Activated CD8-positive, alpha-beta memory T cell treated with anti-CD3 and anti-CD28 coated beads, Interleukin-2, amount 50 U/mL, for 1 hour (primary cell): ENCODE measurements around the gene ILK.

Experiments
- DNase-seq: peaks from one replicate; pipeline ENCODE4 v3.0.0-alpha.2; 2020; ENCODE audit errors: extremely low read depth

ILK gene

DNA sequence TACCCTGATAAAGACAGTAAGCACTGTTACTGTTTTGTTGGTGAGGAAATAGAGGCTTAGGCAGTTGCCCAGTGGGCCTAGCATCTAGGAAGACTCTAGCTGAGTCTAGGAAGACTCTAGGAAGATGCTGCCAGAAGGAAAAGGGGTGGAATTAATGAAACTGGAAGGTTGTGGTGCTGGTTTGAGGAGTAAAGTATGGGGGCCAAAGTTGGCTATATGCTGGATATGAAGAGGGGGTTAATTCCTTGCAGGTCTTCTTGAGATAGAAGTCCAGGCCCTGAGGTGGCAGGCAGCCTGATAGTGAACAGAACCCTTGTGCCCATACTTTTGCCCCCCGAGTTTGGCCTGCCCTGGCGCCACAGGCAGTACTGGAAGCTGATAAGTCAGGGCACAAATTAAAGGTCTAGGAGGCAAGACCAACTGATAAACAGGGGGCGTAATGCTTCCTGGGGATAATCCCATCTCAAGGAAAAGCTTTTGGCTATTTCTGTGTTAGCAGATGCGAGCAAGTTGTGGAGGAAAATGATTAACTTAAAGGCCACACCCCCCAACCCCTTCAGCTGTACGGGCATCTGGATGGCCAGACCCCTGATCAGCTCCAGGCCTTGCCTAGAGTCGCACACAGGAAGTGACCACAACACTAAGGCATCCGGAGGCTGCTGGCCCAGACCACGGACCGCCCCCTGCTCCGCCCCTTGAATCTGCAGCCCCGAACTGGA is 3.1 kb downstream of the ILK start:
- DNase-seq: no peak

DNA sequence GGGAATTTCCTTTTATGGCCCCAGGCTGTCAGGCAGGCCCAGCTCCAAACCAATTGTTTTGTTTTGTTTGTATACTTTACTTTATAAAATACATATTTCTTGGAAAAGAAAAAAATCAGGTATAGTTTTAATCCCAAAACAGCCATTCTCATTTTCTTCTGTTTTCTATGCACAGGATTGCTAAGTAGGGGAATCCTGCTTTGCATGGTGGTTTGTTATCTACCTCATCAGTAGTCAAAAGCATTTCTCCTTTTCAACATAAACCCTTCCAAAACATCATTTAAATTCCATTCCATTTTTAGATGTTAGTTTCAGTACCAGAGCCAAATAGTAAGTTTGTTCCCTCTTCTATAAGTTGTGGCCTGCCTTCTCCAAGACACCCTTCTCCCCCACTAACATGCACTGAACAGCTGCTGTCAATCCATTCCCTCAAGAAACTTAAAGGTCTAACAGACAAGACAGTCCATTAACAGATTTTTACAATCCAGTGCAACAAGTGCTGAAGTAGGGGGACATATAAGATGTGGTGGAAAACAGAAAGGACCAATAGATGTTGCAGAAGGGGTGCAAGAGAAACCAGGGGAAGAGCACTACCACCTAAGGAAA is 3.7 kb downstream of the ILK start:
- no peak for DNase-seq

DNA sequence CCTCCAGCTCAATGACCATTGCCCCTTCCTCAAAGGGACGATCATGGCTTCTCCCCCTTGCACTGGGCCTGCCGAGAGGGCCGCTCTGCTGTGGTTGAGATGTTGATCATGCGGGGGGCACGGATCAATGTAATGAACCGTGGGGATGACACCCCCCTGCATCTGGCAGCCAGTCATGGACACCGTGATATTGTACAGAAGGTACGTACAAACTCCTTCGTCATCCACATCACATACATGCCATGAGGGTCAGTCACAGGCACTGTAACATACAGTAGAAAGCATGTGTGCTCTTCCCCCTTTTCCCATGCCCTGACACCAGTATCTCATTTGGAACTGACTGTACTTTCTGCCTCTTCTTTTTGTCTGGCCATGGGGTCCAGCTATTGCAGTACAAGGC is 4.4 kb downstream of the ILK start:
- no peak for DNase-seq

DNA sequence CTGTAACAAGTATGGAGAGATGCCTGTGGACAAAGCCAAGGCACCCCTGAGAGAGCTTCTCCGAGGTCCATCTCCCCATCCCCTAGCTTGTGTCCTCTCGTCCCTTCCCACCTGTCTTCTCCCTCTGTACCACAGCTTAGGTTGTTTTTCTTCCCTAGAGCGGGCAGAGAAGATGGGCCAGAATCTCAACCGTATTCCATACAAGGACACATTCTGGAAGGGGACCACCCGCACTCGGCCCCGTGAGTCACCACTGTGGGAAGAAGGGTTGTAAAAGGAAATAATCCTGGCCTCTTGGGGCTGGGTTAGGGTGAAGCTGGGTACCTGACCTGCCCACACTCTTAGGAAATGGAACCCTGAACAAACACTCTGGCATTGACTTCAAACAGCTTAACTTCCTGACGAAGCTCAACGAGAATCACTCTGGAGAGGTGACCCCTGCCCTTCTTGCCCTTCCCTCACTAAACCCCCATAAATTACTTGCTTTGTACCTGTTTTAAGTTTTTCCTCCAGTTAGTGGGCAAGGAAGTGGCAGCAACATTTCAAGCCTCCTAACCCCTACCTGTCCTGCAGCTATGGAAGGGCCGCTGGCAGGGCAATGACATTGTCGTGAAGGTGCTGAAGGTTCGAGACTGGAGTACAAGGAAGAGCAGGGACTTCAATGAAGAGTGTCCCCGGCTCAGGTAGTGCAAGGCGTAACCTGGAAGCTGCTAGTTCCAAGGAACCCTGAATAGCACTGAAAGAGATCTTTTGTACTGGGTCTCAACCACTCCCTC is 5.3 kb downstream of the ILK start:
- no peak for DNase-seq

DNA sequence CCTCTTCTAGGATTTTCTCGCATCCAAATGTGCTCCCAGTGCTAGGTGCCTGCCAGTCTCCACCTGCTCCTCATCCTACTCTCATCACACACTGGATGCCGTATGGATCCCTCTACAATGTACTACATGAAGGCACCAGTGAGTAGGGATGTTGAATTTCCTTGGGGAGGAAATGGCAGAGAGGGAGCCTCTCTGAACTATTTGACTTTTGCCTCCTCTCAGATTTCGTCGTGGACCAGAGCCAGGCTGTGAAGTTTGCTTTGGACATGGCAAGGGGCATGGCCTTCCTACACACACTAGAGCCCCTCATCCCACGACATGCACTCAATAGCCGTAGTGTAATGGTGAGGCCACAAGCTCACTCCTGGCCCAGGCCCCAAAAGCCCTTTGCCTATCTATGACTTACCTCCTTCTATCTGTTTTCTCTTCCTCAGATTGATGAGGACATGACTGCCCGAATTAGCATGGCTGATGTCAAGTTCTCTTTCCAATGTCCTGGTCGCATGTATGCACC is 6.0 kb downstream of the ILK start:
- no peak for DNase-seq

DNA sequence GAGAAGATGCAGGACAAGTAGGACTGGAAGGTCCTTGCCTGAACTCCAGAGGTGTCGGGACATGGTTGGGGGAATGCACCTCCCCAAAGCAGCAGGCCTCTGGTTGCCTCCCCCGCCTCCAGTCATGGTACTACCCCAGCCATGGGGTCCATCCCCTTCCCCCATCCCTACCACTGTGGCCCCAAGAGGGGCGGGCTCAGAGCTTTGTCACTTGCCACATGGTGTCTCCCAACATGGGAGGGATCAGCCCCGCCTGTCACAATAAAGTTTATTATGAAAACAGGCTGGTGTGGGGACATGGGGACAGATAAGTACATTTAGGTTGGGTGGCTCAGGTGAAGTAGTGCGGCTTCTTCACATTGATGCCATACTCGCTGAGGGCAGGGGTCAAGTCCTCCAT is 7.0 kb downstream of the ILK start:
- no peak for DNase-seq

DNA sequence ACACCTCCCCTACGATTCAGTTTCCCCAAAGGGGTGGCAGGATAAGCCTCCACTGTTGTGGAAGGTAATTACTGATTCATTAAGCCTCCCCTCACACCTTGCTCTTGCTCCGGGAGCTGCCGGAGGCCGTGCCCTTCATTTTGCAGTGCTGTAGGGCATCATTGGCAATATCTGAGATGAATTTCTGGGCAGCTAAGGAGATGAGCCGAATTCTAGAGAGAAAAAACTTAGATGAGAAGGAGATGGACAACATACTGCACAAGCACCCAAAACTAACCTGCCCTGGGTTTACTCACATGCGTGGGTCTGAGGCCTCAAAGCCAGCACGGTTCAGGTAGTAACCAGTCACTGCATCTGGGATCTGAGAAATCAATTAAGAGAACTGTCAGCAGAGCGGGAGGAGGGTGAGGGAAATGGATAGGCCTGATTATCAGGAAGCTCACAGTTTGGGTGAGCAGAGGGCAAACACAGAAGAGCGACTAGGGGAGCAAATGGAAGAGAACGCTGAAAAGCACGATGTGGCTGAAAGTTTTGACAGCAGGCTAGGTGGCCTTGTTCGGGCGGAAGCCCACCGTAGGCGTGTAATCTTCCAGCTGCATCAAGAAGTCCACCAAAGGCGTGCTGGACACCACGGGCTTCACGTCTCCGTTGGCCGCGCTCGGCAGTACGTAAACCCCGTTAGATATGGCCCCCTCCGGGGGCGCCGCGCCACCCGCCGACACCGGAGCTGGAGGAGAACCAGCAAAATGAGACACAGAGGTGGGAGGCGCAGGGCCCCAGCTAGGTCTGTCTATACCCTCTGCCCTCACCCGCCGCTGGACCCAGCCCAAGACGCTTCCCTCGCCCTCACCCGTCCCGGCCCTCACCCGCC is 7.8 kb downstream of the ILK start:
- no peak for DNase-seq

DNA sequence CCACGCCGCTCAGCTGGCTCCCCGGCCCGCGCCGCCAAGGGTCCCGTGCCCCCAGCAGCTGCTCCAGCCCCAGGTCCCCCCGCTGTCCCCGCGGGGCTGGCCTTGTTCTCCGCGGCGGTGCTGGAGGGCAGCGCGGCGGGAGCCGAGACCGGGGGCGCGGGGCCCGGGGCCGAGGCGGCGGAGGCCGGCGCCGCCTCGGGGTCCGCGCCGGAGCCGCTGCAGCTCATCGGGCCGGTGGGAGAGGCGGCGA is 8.3 kb downstream of the ILK start:
- DNase-seq: no peak

DNA sequence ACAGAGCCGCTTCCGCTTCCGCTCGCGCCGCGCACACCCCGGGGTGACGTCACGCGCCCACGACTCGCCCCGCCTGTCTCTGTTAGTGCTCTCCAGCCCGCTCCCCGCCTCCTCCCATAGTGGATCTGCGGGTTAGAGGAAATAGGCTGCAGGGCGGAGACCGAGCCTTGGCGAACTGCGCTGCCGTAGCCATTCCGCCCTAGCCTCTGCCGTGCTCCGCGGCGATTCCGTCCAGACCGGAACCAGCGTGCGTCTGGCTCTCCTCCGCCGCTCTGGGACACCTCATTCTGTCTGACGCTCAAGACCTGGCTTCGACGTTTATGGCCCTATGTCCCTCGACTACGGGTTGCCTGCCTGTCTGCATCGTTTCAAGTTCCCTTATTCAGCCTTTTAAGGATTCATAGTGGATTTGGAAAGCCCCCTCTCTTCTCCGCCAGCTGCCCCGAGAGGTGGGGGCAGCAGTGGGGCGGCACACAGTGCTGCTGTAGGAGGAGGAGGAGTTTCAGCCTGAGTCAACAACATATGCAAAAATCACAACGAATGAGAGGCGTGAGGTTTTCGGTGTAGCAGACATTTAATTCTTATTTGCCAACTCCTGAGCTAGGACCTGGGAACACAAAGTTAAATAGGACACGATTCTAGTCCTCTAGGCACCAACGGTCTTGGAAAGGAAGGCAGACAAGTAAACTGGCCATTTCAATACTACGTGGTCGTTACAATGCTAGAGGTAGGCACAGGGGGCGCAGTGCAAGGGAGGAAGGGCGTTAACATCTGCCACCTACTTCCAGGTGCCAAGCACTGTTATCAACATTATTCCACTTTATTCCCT is 8.9 kb downstream of the ILK start, which contains the start of gene TAF10:
Gene TAF10, minus strand, starts transcription at position 4 of the 829 bp plus-strand sequence. CDS start 27 bp downstream, outside the sequence.
- peak; percentile 93 for DNase-seq

DNA sequence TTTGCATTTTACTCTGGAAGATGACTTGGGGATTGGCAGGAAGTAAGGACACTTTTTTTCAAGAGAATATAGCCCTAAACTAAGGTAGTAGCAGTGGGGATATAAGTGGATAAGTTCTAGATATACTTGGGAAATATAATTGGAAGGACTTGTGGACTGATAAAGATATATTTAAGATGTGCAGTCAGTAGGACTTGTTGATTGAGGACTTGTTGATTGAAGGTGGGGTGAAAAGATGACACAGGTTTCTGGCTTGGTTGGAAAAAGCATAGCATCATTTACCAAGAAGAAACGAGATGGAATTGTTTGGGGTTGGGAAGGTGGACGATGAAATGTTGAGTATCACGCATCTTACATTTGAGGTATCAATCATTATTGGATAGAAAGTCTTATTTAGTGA is 9.9 kb downstream of the ILK start:
- DNase-seq: no peak

DNA sequence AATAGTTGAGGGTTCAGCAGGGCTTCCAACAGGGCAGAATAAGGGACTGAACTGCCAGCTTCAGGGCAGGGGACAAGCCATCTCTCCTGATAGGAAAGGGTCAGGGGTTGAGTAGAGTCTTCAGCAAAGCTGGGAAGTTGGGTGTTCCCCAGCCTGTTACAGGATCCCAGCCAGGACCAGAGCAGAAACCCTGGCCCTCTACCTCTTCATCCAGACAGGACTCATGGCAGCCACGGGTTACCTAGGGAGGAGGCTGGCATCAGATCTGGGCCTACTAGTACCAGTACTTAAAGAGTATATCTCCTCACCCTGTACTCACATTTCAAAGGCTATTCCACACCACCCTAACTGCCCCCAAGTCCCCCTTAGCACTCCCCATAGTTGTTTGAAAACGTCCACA is 10.9 kb downstream of the ILK start:
- no peak for DNase-seq

DNA sequence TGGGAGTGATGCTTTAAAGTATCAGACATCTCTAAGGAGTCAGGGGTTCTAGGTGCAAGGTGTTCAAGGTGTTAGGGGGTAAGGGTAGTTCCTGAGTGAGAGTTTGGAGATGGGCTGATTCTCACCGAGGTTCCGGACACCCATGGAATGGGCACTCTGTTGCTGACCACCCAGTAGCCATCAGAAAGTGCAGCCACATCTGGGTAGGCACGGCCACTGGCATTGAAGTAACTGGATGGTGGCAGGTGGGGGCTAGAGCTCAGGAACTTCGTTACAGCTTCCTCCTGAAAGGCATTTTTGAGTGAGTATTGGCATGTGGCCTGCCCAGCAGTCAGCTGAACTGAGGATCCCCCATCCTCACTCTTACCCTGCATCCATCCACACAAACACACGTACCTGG is 11.5 kb downstream of the ILK start:
- DNase-seq: no peak

DNA sequence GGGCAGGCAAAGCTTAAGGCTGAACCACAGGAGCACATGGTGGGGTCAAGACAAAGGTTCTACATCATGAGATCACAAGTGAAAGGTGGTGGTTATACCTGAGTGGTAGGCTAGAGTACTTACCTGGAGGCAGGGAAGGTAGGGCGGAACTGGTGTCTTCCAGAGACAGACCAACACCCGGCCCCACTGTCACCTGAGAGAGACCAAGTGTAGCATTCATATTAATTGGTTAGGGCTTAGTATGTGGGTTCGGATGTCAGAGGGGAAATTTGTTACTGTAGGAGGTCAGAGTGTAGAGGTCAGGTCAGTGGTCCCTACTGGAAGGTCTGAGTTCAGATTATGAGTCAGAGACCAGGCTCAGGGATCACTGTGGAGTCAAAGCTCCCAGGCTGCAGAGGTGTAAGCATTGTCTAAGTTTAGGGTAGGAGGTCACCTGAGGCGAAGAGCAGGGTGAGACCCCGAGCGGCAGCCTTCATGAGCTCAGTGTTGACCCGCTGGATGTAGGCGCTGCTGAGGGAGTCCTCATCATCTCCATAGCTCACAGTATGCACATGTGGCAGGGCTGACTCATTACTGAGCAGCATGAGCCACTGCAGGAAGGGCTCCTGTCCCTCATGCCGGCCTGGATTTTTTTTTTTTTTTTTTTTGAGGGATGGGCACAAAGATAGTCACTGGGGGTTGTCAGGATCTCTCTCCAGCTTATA is 12.5 kb downstream of the ILK start:
- no peak for DNase-seq

DNA sequence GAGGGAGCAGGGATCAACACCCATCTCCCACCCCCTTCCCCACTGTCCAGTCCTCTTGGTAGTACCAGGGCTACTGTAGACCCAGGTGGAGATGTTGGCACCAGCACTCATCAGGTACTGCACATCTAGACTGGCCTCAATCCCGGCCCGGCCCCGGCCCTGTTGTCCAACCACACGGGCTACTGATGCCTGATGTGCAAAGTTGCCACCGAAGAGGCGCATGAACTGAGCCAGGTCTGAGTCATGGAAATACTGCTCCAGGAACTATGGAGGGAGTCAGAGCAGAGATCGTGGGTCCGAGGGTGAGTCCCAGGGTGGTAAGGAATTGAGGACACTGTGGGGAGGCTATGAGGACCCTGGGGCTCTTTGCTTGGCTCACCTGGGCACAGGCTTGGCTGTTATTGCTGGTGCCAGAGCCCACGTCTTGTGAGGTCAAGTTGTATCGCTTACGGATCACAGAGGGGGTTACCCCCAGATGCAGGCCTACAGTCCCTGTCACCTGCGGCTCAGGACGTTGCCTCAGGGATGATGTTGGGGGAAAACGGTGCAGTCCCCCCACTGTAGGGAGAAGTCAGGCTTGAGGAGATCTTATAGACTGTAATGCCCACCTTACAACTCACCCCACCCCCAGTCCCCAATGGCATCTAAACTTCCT is 13.1 kb downstream of the ILK start:
- no peak for DNase-seq

DNA sequence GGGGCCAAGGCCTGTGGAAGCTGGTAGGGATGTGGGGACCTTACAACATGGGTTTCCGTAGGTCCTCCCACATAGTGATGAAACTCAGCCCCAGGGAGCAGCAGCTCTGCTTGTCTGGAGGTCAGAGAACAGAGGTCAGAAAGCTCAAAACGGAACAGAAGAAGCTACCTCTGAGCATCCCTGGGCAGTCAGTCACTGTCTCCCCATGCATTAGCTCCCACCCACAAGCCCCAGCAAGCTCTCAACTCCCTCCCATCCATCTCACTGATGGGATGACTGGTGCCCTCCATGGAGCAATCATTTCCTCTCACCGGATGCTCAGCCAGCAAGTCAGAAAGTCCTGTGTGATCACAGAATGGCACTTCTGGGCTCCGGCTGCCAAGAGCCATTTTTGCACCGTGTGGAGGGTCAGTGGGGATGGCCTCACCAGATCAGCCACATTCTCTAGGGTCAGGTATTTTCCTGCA is 13.8 kb downstream of the ILK start:
- DNase-seq: no peak

DNA sequence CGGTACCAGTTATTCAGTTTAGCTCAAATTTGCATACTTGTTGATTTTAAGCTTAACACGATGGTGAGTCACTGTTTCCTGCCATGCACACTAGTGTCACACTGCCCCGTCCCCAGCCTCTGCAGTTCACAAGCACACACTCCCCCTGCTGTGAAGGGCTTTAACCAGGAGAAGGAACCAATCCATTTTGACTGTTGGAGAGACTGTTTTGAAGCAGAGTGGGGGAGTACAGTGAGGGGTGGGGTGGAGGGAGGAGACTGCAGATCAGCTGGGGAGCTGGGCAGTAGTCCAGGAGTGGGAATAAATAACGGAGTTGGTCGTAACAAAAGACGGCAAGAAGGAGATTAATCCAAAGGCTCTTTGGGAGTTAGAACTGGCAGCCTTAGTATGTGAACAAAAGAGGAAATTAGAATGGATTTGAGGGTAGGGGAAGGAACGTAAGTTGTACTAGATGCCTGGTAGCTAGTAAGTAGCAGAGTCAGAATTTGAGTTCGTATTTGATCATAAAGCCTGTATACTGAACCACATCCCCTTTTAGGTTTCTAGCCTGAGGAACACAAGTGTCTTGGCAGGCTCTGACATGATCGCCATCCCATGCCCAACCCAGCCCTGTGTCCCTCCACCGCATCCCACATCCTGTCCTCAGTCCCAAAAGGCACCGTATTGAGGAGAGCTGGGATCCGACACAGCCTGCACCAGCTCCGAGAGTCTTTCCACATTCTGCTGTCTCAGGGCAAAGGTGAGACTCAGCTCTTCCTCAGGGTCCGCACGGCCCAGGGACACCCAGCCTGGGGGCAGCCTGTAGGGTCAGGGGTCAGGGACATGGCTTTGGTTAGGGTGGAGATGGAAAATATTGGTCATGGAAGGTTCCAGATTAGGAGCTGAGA is 14.8 kb downstream of the ILK start:
- peak; percentile 56 for DNase-seq

DNA sequence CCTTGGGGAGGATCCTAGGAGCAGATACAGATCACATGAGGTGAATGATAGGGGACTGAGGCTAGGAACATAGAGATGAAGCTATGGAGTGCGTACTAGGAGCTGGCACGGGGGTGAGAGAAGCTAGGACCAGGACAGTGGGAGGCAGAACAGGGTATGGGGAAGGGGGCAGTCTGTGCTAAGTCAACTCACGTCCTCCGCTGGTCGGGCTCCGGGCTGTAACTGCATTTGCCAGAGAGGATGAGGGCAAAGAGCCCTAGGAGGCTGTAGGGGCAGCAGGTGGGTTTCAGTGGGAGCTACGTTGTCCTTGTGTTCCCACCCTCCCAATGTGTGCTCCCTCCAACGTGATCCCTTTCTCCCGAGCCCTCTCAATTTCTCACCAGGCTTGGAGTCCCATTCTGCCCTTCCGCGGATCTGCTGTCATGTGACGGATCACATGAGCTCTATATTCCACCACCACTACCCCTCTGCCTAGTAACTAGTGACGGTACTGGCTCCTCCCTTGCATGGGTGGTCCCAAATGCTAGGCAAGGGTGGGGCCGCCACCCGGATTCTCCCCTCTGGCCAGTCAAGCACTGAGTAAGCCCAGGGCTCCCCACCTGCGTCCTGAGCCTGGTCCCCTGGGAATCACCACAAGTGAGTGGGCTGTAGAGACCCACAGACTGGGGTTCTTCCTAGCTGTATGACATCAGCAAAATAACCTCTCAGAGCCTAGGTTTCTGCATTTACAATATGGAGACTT is 15.6 kb downstream of the ILK start, which contains the start of gene TPP1:
Gene TPP1, minus strand, starts transcription at position 419 of the 742 bp plus-strand sequence. Its CDS starts 22 bp downstream, at position 397.
- DNase-seq: peak; percentile 73

DNA sequence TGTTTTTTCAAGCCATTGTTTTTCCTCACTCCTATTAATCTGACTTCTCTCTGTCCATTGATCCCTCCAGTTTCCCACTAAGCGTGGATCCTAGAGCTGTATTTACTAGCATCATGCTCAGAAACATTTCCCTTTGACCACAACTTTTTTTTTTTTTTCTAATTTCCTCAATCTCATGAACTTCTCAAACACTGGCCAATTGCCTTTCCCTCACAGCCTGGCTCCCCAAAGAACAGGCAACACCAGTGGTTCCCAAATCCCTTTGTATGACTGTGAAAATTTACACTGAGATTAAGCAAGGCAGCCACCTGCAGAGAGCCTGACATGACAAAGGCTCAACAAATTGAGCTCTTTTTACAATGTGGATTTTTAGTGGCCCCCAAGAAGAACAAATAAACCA is 17.1 kb downstream of the ILK start:
- DNase-seq: no peak
